BJ (cell line): ENCODE data around the gene COX4I1. TPM values are rescaled to one million over a fixed set of nuclear protein-coding genes. Genes with fewer than 3 reads are reported as not detected.
A peak's percentile ranks its signal among the peaks of the same experiment; 100 is the strongest.

Experiments
- CTCF ChIA-PET: fragments of 350-600 bp; formaldehyde crosslinking; extraction: SDS; loops from one replicate; lab custom pipeline; 2021; ENCODE audit warnings: antibody characterized with exemption, inconsistent platforms; lab: Yijun Ruan, JAX
- POLR2A ChIA-PET: fragments of 300-600 bp; sonication (Branson Sonifier 250); formaldehyde crosslinking; extraction: SDS; loops from one replicate; lab custom pipeline; 2021; ENCODE audit warnings: antibody characterized with exemption; lab: Charles Lee
- DNase-seq: peaks from one replicate; pipeline ENCODE4 v3.0.0-alpha.2; 2011; ENCODE audit warnings: low read depth
- H3K27me3 ChIP-seq: 2 replicates; pipeline ENCODE4 v1.6.0; 2011; ENCODE audit warnings: low read length; ENCODE audit not compliant: control insufficient read depth, insufficient read depth
- H3K36me3 ChIP-seq: 2 replicates; pipeline ENCODE4 v1.5.1; 2011; ENCODE audit warnings: low read length; ENCODE audit not compliant: control insufficient read depth, insufficient read depth
- H3K4me3 ChIP-seq: 2 replicates; pipeline ENCODE4 v1.5.1; 2011; ENCODE audit warnings: low read depth, mild to moderate bottlenecking, control low read depth, low read length
- CTCF ChIP-seq: IDR thresholded peaks from 2 replicates; pipeline ENCODE4 v1.5.1; 2011; ENCODE audit warnings: low read depth, mild to moderate bottlenecking, control low read depth, inconsistent platforms, low read length, moderate library complexity; ENCODE audit not compliant: insufficient read depth
- polyA plus RNA-seq: library from polyadenylated mRNA; depleted of rRNA; stranded (reverse); fragments of >200 nt; gene quantifications from 2 replicates; pipeline ENCODE4 v1.2.3, GENCODE V29; 2011

Gene COX4I1
- polyA plus RNA-seq, 1 experiment: 892 TPM

- TF ChIP-seq CTCF: no peak
- ChIA-PET POLR2A (no interaction called here), CTCF (interaction anchor here (0.5 kb wide), 1 partner anchor 1683 kb away, joined by 3 read pairs; no protein-coding TSS in a partner anchor)
- Histone ChIP-seq H3K27me3 (no peaks in the 10 kb centered on the region), H3K4me3 (no peak overlapping the region), H3K36me3 (no peaks in the 10 kb centered on the region)
- no peak for DNase-seq
Observed at GRCh38 chr16:85751698-85752501, 47.6 kb upstream of the COX4I1 start.

- ChIA-PET CTCF (interaction anchor here (0.5 kb wide), 2 partner anchors 31 to 1682 kb away, joined by 3 read pairs; no protein-coding TSS in a partner anchor), POLR2A (no interaction called here)
- Histone ChIP-seq H3K4me3 (no peak overlapping the region), H3K27me3 (no peaks in the 10 kb centered on the region), H3K36me3 (no peaks in the 10 kb centered on the region)
- peak; percentile 41 for TF ChIP-seq CTCF
- DNase-seq: no peak
Observed at GRCh38 chr16:85752511-85753420, 46.7 kb upstream of the COX4I1 start.

GRCh38 chr16:85753559-85753958 lies 45.9 kb upstream of the COX4I1 start:
- Histone ChIP-seq H3K27me3 (no peaks in the 10 kb centered on the region), H3K36me3 (no peaks in the 10 kb centered on the region), H3K4me3 (no peak overlapping the region)
- ChIA-PET POLR2A (no interaction called here), CTCF (no interaction called here)
- no peak for DNase-seq
- TF ChIP-seq CTCF: no peak

GRCh38 chr16:85753976-85754375 lies 45.5 kb upstream of the COX4I1 start:
- H3K27me3 ChIP-seq: no peaks in the 10 kb centered on the region
- no peak for DNase-seq
- no peaks in the 10 kb centered on the region for H3K36me3 ChIP-seq
- ChIA-PET CTCF (interaction anchor here (0.7 kb wide), 1 partner anchor 35 kb away, joined by 3 read pairs; no protein-coding TSS in a partner anchor), POLR2A (no interaction called here)
- H3K4me3 ChIP-seq: no peak overlapping the region
- TF ChIP-seq CTCF: no peak

GRCh38 chr16:85754413-85754812 lies 45.1 kb upstream of the COX4I1 start:
- no peaks in the 10 kb centered on the region; the same call in 1 of the 2 replicates for H3K27me3 ChIP-seq
- no peak for TF ChIP-seq CTCF
- no peak overlapping the region for H3K4me3 ChIP-seq
- H3K36me3 ChIP-seq: no peaks in the 10 kb centered on the region
- DNase-seq: no peak
- ChIA-PET CTCF (interaction anchor here (0.7 kb wide), 1 partner anchor 36 kb away, joined by 3 read pairs; no protein-coding TSS in a partner anchor), POLR2A (no interaction called here)
